ENCODE results near the gene ABITRAM. TPM values are rescaled to one million over a fixed set of nuclear protein-coding genes. Genes with fewer than 3 reads are reported as not detected.
"Not testable (repeated sequence)": the region's sequence is repeated elsewhere in the genome, so short reads cannot be mapped to it uniquely, and the experiment has no call there.

The ABITRAM gene
- total and polyA plus RNA-seq, 9 donors = 6.8 to 15.1 (median 8.4) TPM

DNA sequence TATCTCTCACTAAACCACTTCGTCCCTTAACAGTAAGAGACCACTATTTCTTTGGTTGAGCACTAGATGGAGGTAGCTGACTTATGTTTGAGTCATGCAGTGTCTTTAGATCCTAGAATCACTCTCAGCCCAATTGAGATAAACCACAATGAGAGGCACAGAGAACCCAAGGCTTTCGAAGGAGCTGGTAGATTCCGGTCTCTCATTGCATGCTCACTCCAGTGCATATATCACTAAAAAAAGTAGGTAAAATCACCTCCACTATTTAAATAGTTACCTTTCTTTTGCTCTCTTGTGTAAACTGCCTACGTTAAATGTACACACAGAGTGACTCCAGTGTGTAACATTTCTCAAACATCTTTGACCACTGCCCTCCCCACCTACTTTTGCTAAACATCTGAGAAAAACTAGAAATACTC is 44.5 kb upstream of the ABITRAM start:
- intact Hi-C loops (cut with DNase I) = loop anchor here in 2 of 4 donors (10.0 kb wide), 2 partner anchors 425 to 435 kb away; partner anchors contain the start of gene EPB41L4B (in 1 of the 2)
- TF ChIP-seq CTCF (IDR thresholded peaks at IDR 0.05) (peak in 2 of 3 donors; percentile 9 to 44), EP300 (IDR thresholded peaks at IDR 0.05) (no peak), POLR2A (IDR thresholded peaks at IDR 0.05) (no peak)

GRCh38 chr9:108894225-108894997 is 39.8 kb upstream of the ABITRAM start:
- no peaks in the 10 kb centered on the region for H3K27me3 ChIP-seq
- no peaks in the 10 kb centered on the region for H3K9me3 ChIP-seq
- TF ChIP-seq EP300 (IDR thresholded peaks at IDR 0.05) (no peak), CTCF (IDR thresholded peaks at IDR 0.05) (no peak), POLR2A (IDR thresholded peaks at IDR 0.05) (no peak)
- H3K27ac ChIP-seq = no peak overlapping the region
- H3K4me3 ChIP-seq = no peak overlapping the region
- no peaks in the 10 kb centered on the region for H3K36me3 ChIP-seq
- WGBS, 3 donors = 91 to 92% (median 91%) methylated on average over 4 of the region's 4 CpGs
- intact Hi-C loops (cut with DNase I) = loop anchor here in 2 of 4 donors (10.0 kb wide), 2 partner anchors 420 to 430 kb away; partner anchors contain the start of gene EPB41L4B (in 1 of the 2)
- no peak for DNase-seq
- H3K4me1 ChIP-seq (ENCODE audit: insufficient read depth) = no peaks in the 10 kb centered on the region

More for the DNA sequence above, 44.5 kb upstream of the ABITRAM start:
- H3K9me3 ChIP-seq = no peaks in the 10 kb centered on the region
- no peak overlapping the region for H3K4me3 ChIP-seq
- no peaks in the 10 kb centered on the region for H3K27me3 ChIP-seq
- 69 to 71% (median 70%) methylated on average over 4 of the region's 4 CpGs for WGBS, 3 donors
- DNase-seq = no peak
- H3K4me1 ChIP-seq (ENCODE audit: insufficient read depth) = peaks cover 2% of the 10 kb centered on the region
- H3K36me3 ChIP-seq = no peaks in the 10 kb centered on the region
- peak overlapping the region in 1 of 2 donors; percentile 18 for H3K27ac ChIP-seq

GRCh38 chr9:108897324-108898096 is 36.7 kb upstream of the ABITRAM start:
- H3K9me3 ChIP-seq = no peaks in the 10 kb centered on the region
- H3K4me3 ChIP-seq = no peak overlapping the region
- WGBS, 3 donors = 92 to 94% (median 94%) methylated on average over 2 of the region's 2 CpGs
- DNase-seq = no peak
- no peak overlapping the region for H3K27ac ChIP-seq
- H3K4me1 ChIP-seq (ENCODE audit: insufficient read depth) = no peaks in the 10 kb centered on the region
- no peaks in the 10 kb centered on the region for H3K27me3 ChIP-seq
- TF ChIP-seq POLR2A (IDR thresholded peaks at IDR 0.05) (no peak), EP300 (IDR thresholded peaks at IDR 0.05) (no peak)
- intact Hi-C loops (cut with DNase I) = loop anchor here in 2 of 4 donors (10.0 kb wide), 2 partner anchors 417 to 427 kb away; partner anchors contain the start of gene EPB41L4B (in 1 of the 2)
- no peaks in the 10 kb centered on the region for H3K36me3 ChIP-seq

DNA sequence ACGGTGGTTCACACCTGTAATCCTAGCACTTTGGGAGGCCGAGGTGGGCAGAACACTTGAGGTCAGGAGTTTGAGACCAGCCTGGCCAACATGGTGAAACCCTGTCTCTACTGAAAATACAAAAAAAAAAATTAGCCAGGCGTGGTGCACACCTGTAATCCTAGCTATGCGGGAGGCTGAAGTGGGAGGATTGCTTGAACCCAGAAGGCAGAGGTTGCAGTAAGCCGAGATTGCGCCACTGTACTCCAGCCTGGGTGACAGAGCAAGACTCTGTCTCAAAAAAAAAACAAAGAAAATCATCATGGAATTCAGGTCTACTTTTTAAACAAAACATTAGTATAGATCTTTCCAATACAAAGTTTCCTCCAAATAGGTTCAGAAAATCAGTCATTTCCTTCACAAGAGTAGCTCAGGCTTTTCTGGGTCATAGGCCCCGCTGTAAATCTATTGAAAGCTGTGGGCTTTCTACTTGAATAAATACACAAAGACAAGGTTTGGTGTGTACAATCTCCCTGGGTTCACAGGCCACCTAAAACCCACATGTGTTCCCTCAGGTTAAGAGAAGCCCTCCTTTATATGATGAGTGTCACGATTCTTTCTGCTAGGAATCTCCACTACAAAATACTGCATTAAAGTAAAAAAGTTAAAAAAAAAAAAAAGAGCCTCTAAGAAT is 35.0 kb upstream of the ABITRAM start:
- not testable (repeated sequence) for H3K9me3 ChIP-seq; H3K4me3 ChIP-seq; H3K4me1 ChIP-seq (ENCODE audit: insufficient read depth); DNase-seq; H3K27ac ChIP-seq; H3K36me3 ChIP-seq; H3K27me3 ChIP-seq
- WGBS, 3 donors = 93 to 95% (median 93%) methylated on average over 8 of the region's 8 CpGs
- intact Hi-C loops (cut with DNase I) = loop anchor here in 2 of 4 donors (10.0 kb wide), 2 partner anchors 416 to 426 kb away; partner anchors contain the start of gene EPB41L4B (in 1 of the 2)

DNA sequence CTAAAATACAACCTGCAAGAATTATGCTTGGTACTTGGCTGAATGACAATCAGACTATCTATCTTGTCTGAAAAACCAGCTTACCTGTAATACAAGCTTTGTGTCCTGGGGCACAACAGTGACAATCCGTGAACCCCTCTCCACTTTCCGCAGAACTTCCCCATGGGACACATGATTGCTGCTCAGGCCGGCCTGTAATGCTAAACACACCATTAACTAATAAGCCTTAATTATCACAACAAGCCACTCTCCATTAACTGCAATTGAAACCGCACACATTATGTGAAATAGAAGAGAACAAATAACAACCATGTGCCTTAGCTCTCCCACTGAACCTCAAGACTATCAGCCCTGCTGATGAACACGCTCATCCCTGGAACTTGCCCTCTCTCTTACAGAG is 34.0 kb upstream of the ABITRAM start:
- no peak for DNase-seq
- H3K4me1 ChIP-seq (ENCODE audit: insufficient read depth) = no peaks in the 10 kb centered on the region
- no peak overlapping the region for H3K27ac ChIP-seq
- no peak overlapping the region for H3K4me3 ChIP-seq
- H3K27me3 ChIP-seq = no peaks in the 10 kb centered on the region
- TF ChIP-seq POLR2A (IDR thresholded peaks at IDR 0.05) (no peak), CTCF (IDR thresholded peaks at IDR 0.05) (no peak), EP300 (IDR thresholded peaks at IDR 0.05) (no peak)
- H3K36me3 ChIP-seq = no peaks in the 10 kb centered on the region
- no peaks in the 10 kb centered on the region for H3K9me3 ChIP-seq
- intact Hi-C loops (cut with DNase I) = no loop called here
- 84 to 93% (median 92%) methylated on average over 5 of the region's 5 CpGs for WGBS, 3 donors

All from ovary (tissue), 9 donors.